ENCODE results near the gene RPL37. TPM values are rescaled to one million over a fixed set of nuclear protein-coding genes. Genes with fewer than 3 reads are reported as not detected.

Gene RPL37
- total RNA-seq, 2 donors from 2014 or later, result 867 to 934 TPM

DNA sequence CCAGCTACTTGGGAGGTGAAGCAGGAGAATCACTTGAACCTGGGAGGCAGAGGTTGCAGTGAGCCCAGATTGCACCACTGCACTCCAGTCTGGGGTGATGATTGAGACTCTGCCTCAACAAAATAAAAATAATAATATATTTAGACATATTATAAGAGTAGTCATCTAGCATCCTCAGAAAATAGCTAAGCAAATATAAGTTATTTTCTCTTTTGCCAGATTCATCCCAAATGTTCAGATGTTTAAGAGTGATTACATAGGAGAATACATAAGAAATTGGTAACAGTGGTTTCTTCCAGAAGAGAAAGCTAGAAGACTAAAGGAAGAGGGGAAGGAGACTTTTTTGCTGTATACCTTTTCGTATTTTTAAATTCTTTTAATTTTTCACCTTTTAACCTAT, 56.9 kb downstream of the RPL37 start:
- Histone ChIP-seq H3K4me3 (no peak overlapping the region), H3K36me3 (no peaks in the 10 kb centered on the region), H3K9ac (ENCODE audit: low read depth in 2 of 2, low read length in 2 of 2) (no peak overlapping the region), H3K4me1 (peaks cover 7% of the 10 kb centered on the region), H3K9me3 (no peaks in the 10 kb centered on the region), H3K27me3 (no peaks in the 10 kb centered on the region), H3K27ac (no peak overlapping the region)
- DNase-seq, result no peak
- intact Hi-C loops (cut with DNase I), result no loop called here
- TF ChIP-seq, protein P1, sequence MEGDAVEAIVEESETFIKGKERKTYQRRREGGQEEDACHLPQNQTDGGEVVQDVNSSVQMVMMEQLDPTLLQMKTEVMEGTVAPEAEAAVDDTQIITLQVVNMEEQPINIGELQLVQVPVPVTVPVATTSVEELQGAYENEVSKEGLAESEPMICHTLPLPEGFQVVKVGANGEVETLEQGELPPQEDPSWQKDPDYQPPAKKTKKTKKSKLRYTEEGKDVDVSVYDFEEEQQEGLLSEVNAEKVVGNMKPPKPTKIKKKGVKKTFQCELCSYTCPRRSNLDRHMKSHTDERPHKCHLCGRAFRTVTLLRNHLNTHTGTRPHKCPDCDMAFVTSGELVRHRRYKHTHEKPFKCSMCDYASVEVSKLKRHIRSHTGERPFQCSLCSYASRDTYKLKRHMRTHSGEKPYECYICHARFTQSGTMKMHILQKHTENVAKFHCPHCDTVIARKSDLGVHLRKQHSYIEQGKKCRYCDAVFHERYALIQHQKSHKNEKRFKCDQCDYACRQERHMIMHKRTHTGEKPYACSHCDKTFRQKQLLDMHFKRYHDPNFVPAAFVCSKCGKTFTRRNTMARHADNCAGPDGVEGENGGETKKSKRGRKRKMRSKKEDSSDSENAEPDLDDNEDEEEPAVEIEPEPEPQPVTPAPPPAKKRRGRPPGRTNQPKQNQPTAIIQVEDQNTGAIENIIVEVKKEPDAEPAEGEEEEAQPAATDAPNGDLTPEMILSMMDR (IDR thresholded peaks at IDR 0.05), result no peak

DNA sequence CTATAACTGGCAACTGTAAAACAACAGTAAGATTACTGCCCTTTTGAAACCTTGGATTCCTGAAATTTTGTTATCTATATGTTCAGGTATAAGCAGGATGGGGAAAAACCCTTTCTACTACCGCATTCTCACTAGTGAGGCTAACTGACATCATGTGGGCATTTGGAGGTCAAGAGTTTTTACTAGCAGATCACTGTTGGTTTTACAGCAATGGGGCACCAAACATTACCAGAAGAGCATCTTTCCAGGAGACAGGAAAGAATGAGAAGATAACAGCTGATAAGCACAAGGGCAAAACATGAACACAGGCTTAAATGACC, 58.4 kb downstream of the RPL37 start:
- H3K9ac ChIP-seq (ENCODE audit: low read depth in 2 of 2, low read length in 2 of 2), result no peak overlapping the region
- TF ChIP-seq, protein P1 (IDR thresholded peaks at IDR 0.05), result no peak
- H3K36me3 ChIP-seq, result no peaks in the 10 kb centered on the region
- H3K4me3 ChIP-seq, result no peak overlapping the region
- H3K27me3 ChIP-seq, result no peaks in the 10 kb centered on the region
- intact Hi-C loops (cut with DNase I), result no loop called here
- peak overlapping the region; percentile 58 for H3K27ac ChIP-seq
- H3K9me3 ChIP-seq, result no peaks in the 10 kb centered on the region
- no peak for DNase-seq
- H3K4me1 ChIP-seq, result peaks cover 6% of the 10 kb centered on the region

- DNase-seq, result no peak
- no peak overlapping the region for H3K4me3 ChIP-seq
Measured at GRCh38 chr5:40775846-40776657, 59.0 kb downstream of the RPL37 start.

More at GRCh38 chr5:40775846-40776657, 59.0 kb downstream of the RPL37 start:
- TF ChIP-seq, protein P1 (IDR thresholded peaks at IDR 0.05), result no peak
- Histone ChIP-seq H3K27ac (peak overlapping the region; percentile 58), H3K4me1 (peaks cover 6% of the 10 kb centered on the region), H3K9me3 (no peaks in the 10 kb centered on the region), H3K9ac (ENCODE audit: low read depth in 2 of 2, low read length in 2 of 2) (peak overlapping the region in 1 of 2 donors; percentile 62), H3K36me3 (peaks cover 4% of the 10 kb centered on the region), H3K27me3 (no peaks in the 10 kb centered on the region)
- intact Hi-C loops (cut with DNase I), result no loop called here

Other genes with a start within 250 kb of the RPL37 start
- 10 to 100 TPM; 28.1 to 53.4 TPM for gene PTGER4, start 155.3 kb downstream of the RPL37 start, total RNA-seq
- gene TTC33, start 79.3 kb downstream of the RPL37 start, total RNA-seq, result 10 to 100 TPM; 10.6 to 19.8 TPM
- gene PRKAA1, start 36.8 kb downstream of the RPL37 start, total RNA-seq, result 100 to 1,000 TPM in 1 of 2 donors, 10 to 100 TPM in 1; 77.4 to 118 TPM
- gene CARD6, start 6.1 kb upstream of the RPL37 start, total RNA-seq, result 1 to 10 TPM; 1.3 to 2.5 TPM
- 10 to 100 TPM; 14.7 to 23.3 TPM for gene C7, start 74.3 kb upstream of the RPL37 start, total RNA-seq
- gene MROH2B, start 236.1 kb upstream of the RPL37 start, total RNA-seq, result not detected